Type B pancreatic cell (in vitro differentiated cells): ENCODE results near the gene EIF3L. TPM values are rescaled to one million over a fixed set of nuclear protein-coding genes. Genes with fewer than 3 reads are reported as not detected.
"Not testable (repeated sequence)": the region's sequence is repeated elsewhere in the genome, so short reads cannot be mapped to it uniquely, and the experiment has no call there.

Experiments used
- DNase-seq: peaks from one replicate; pipeline ENCODE4 v3.0.0; 2021; ENCODE audit warnings: mixed read lengths; ENCODE audit not compliant: unreplicated experiment; ENCODE audit errors: extremely low spot score
- H3K27ac Mint-ChIP-seq: 2 replicates; pipeline ENCODE4 v1.8.0; 2021; ENCODE audit warnings: mild to moderate bottlenecking, mixed read lengths
- H3K27me3 Mint-ChIP-seq: 2 replicates; pipeline ENCODE4 v1.8.0; 2021; ENCODE audit warnings: mixed read lengths
- H3K36me3 Mint-ChIP-seq: 2 replicates; pipeline ENCODE4 v1.8.0; 2021; ENCODE audit warnings: mixed read lengths
- H3K4me1 Mint-ChIP-seq: one replicate; pipeline ENCODE4 v1.8.0; 2021; ENCODE audit warnings: mixed read lengths; ENCODE audit not compliant: unreplicated experiment
- H3K4me3 Mint-ChIP-seq: 2 replicates; pipeline ENCODE4 v1.8.0; 2021; ENCODE audit warnings: mild to moderate bottlenecking, mixed read lengths
- H3K9me3 Mint-ChIP-seq: 2 replicates; pipeline ENCODE4 v1.8.0; 2021; ENCODE audit warnings: mixed read lengths
- long read RNA-seq: library from polyadenylated mRNA; unstranded; transcript quantifications from one replicate; pipeline ENCODE4 v2.0.0, GENCODE V29; 2020
- total RNA-seq: library from RNA; stranded (reverse); gene quantifications from 2 replicates; pipeline ENCODE4 v1.2.1, GENCODE V29; 2021; ENCODE audit warnings: low replicate concordance
- TF ChIP-seq, protein P1 (sequence below): fragments of 200-600 bp; sonication (generic); conservative IDR thresholded peaks from 2 replicates; pipeline ENCODE4 v1.5.0; 2021; ENCODE audit warnings: antibody characterized with exemption, mild to moderate bottlenecking

Gene EIF3L
- total RNA-seq, result 578 and 740 TPM in 2 replicates
- long read RNA-seq, transcript EIF3L-203 (13 exons, 3,220 nt), result major isoform, 2,104 of 2,333 reads
- long read RNA-seq, transcript EIF3L-213 (6 exons, 1,294 nt), result minor isoform, 5 of 2,333 reads
- long read RNA-seq, partial matches to known transcripts, result 92 of 2,333 reads
- long read RNA-seq, other reads (novel, unspliced or antisense), result 127 of 2,333 reads

DNA sequence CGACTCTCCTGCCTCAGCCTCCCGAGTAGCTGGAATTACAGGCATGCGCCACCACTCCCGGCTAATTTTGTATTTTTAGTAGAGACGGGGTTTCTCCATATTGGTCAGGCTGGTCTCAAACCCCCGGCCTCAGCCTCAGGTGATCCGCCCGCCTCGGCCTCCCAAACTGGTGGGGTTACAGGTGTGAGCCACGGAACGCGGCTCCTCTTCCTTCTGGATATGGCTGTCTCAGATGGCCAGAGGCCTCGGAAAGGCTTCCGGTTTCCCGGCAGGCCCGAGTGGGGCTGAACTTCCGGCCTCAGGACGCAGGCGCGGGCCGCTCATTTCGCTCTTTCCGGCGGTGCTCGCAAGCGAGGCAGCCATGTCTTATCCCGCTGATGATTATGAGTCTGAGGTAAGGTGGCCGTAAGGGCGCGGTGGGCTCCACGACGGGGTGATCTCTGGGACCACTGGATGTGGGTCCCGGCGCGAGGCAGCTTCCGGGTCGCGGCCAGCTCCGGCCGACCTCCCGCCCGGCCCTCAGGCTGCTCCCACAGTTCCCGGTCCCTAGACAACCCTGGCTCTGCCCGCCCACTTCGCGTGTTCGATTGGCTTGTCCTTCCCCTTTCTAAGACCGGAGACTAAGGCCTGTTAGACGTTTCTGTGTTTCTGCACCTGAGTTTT lies at the start of gene EIF3L:
TSS of gene EIF3L (plus strand) at position 331 of the 663 bp plus-strand sequence. CDS start at position 362, 31 bp downstream.
- peaks cover 29% of the 10 kb centered on the region for H3K36me3 Mint-ChIP-seq
- peaks cover 21% of the 10 kb centered on the region for H3K4me1 Mint-ChIP-seq
- peak; percentile 91 for DNase-seq
- peaks cover 4% of the 10 kb centered on the region for H3K9me3 Mint-ChIP-seq
- no peaks in the 10 kb centered on the region for H3K27me3 Mint-ChIP-seq
- TF ChIP-seq, protein P1, sequence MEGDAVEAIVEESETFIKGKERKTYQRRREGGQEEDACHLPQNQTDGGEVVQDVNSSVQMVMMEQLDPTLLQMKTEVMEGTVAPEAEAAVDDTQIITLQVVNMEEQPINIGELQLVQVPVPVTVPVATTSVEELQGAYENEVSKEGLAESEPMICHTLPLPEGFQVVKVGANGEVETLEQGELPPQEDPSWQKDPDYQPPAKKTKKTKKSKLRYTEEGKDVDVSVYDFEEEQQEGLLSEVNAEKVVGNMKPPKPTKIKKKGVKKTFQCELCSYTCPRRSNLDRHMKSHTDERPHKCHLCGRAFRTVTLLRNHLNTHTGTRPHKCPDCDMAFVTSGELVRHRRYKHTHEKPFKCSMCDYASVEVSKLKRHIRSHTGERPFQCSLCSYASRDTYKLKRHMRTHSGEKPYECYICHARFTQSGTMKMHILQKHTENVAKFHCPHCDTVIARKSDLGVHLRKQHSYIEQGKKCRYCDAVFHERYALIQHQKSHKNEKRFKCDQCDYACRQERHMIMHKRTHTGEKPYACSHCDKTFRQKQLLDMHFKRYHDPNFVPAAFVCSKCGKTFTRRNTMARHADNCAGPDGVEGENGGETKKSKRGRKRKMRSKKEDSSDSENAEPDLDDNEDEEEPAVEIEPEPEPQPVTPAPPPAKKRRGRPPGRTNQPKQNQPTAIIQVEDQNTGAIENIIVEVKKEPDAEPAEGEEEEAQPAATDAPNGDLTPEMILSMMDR, result no peak
- peak within 1 kb of the TSS; percentile 96 for H3K4me3 Mint-ChIP-seq
- H3K27ac Mint-ChIP-seq, result peak within 1 kb of the TSS; percentile 91

DNA sequence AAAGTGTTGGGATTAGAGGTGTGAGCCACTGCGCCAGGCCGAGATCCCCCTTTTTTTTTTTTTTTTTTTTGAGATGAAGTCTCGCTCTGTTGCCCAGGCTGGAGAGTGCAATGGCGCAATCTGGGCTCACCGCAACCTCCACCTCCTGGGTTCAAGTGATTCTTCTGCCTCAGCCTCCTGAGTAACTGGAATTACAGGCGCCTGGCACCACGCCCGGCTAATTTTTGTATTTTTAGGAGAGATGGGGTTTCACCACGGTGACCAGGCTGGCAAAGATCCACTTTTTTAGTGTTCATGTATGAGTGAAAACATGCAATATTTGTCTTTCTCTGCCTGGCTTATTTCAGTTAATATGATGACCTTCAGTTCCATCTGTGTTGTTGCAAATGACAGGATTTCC lies 49.2 kb upstream of the EIF3L start:
- DNase-seq, H3K9me3 Mint-ChIP-seq, H3K27me3 Mint-ChIP-seq, H3K27ac Mint-ChIP-seq, H3K36me3 Mint-ChIP-seq: not testable (repeated sequence)
- Mint-ChIP-seq H3K4me1 (peaks cover 18% of the 10 kb centered on the region), H3K4me3 (peak overlapping the region; percentile 57)

DNA sequence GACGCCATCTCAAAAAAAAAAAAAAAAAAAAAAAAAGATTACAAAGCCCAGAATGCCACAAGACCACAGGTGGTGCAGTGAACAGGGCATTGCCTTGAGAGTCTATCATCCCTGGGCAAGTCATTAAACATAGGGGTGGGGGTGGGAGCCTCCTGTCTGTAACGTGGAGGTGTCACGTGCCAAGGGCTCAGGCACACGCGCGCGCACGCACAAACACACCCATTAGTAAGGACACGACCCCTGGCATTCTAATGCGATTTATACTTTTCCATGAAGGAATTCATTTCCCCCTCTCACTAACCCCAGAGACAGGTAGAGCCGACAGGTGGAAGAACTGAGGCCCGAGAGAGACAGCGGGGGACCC lies 47.3 kb upstream of the EIF3L start:
- H3K9me3 Mint-ChIP-seq, result no peaks in the 10 kb centered on the region
- peaks cover 29% of the 10 kb centered on the region for H3K4me1 Mint-ChIP-seq
- peaks cover 3% of the 10 kb centered on the region for H3K27me3 Mint-ChIP-seq
- peak overlapping the region; percentile 92 for H3K4me3 Mint-ChIP-seq
- DNase-seq, result no peak
- TF ChIP-seq, protein P1, result no peak
- peak overlapping the region; percentile 87 for H3K27ac Mint-ChIP-seq
- H3K36me3 Mint-ChIP-seq, result no peaks in the 10 kb centered on the region

DNA sequence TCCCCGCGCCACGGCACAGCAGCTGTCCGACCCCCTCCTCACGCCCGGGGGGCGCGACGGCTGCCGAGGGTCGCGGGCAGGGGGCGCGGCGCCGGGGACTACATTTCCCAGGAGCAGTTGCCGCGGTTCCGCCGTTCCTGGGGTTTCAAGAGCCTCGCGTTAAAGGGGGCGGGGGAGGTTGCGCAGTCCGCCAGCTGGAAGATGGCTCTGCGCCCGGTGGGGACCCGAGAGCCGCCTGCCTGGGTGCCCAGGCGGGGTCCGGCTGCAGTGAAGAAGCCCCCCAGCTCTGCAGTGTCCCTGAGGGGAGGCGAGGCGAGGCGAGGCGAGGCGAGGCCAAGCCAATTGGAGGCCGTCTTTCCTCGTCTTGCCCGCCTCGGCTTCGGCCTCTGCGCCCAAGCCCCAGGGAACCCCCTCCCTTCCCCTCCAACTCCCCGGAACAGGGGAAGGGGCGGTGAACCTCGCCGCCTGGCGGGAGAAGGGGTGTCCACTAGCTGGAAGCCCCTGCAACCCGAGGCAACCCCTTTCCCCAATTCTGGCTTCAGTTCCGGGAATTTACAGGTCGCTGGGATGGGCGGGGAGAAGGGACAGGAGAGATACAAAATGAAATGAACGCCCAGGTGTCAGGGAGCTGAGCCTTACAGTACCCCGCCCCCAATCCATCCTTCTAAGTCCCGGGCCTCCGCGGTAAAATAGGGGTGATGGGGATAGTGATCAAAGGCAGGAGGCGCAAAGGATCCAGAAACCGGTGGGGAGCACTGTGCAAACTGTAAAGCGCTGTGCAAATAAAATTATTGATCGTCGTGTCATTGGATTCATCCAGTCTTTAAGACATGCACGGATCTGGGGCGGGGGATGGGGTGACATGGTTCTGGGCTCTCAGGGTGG lies 46.7 kb upstream of the EIF3L start:
- Mint-ChIP-seq H3K9me3 (no peaks in the 10 kb centered on the region), H3K27me3 (peaks cover 3% of the 10 kb centered on the region), H3K36me3 (no peaks in the 10 kb centered on the region), H3K4me3 (peak overlapping the region; percentile 92), H3K27ac (peak overlapping the region; percentile 87), H3K4me1 (peaks cover 29% of the 10 kb centered on the region)
- TF ChIP-seq, protein P1, result peak; percentile 40
- no peak for DNase-seq

DNA sequence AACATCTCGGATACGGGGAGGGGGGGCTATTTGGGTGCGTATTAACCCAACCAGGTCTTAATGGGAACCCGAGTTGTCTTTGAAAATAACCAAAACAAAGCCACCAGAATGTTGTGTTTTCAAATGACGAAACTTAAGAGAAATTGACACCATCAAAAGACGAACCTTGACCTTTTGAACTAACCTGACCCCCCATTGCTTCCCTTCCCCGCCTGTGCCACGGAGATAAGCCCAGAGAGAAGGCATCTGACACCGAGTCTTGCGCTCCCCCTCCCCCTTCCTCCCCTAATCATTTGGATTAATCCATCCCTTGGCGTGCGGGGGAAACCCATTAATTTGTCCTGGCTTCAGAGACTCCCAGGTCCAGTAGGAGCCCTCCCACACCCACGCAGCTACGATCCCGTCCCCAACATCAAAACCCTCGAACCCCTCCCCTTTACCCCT lies 46.0 kb upstream of the EIF3L start:
- Mint-ChIP-seq H3K27me3 (peaks cover 3% of the 10 kb centered on the region), H3K27ac (peak overlapping the region; percentile 86), H3K9me3 (no peaks in the 10 kb centered on the region), H3K4me1 (peaks cover 30% of the 10 kb centered on the region), H3K4me3 (peak overlapping the region; percentile 89), H3K36me3 (no peaks in the 10 kb centered on the region)
- TF ChIP-seq, protein P1, result no peak
- no peak for DNase-seq
